Measurements from ENCODE around the gene MLEC.

DNA sequence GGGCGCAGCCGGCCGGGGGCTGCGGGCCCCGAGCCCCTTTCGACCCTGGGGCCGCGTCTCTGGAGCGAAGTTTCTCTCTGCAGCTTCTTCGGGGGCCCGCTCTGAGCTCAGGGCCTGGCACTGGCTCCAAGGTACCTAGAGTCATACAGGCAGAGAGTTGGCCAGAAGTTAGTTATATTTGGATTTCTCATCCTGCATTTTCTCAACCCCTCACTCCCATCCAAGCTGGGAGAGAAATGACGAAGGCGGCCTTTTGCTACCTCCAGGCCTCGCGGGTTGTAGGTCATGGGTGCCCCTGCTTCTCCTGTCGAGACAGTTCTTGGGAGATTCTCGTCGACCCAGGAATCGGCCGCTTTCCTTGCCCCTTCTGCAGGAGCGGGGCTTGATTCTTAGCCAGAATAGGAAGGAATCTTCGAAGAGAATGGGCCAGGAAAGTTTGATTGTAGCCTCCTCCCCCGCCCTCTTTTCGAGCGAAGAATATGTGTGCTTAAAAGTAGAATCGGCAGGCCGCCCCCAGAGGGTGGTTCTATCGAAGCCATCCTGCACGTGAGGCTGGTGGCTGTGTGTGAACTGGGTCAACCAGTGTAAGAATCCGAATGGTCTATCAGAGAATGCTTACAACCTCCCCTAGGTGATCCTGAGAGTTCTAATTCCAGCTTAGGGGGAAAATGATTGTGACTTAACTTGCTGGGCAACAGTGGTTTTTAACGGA is 785 bp downstream of the MLEC start:
- TF ChIP-seq, protein P1, sequence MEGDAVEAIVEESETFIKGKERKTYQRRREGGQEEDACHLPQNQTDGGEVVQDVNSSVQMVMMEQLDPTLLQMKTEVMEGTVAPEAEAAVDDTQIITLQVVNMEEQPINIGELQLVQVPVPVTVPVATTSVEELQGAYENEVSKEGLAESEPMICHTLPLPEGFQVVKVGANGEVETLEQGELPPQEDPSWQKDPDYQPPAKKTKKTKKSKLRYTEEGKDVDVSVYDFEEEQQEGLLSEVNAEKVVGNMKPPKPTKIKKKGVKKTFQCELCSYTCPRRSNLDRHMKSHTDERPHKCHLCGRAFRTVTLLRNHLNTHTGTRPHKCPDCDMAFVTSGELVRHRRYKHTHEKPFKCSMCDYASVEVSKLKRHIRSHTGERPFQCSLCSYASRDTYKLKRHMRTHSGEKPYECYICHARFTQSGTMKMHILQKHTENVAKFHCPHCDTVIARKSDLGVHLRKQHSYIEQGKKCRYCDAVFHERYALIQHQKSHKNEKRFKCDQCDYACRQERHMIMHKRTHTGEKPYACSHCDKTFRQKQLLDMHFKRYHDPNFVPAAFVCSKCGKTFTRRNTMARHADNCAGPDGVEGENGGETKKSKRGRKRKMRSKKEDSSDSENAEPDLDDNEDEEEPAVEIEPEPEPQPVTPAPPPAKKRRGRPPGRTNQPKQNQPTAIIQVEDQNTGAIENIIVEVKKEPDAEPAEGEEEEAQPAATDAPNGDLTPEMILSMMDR (conservative IDR thresholded peaks at IDR 0.05 in 1 of 2, IDR thresholded peaks at IDR 0.05 in 1 of 2; ENCODE audit: low read depth in 1 of 2, low read length in 2 of 2): no peak
- TF ChIP-seq EZH2 (IDR thresholded peaks at IDR 0.05; ENCODE audit: low read length, missing control alignments): no peak
